Mesendoderm (in vitro differentiated cells): ENCODE results near the gene BTBD16.

ENCODE experiments used
- DNase-seq: peaks from one replicate; pipeline ENCODE4 v3.0.0; 2013
- H2AK5ac ChIP-seq: 2 replicates; pipeline ENCODE4 v1.6.1; 2013; ENCODE audit warnings: low read length, inconsistent platforms
- H2BK120ac ChIP-seq: 2 replicates; pipeline ENCODE4 v1.6.1; 2013; ENCODE audit warnings: low read depth, mild to moderate bottlenecking, low read length, moderate library complexity, mixed read lengths
- H2BK15ac ChIP-seq: replicated peaks from 2 replicates; pipeline ENCODE4 v1.6.1; 2013; ENCODE audit warnings: low read depth, mild to moderate bottlenecking, moderate library complexity
- H2BK5ac ChIP-seq: 2 replicates; pipeline ENCODE4 v1.6.1; 2013; ENCODE audit warnings: low read length, inconsistent platforms
- H3K18ac ChIP-seq: 2 replicates; pipeline ENCODE4 v1.6.1; 2013; ENCODE audit warnings: mild to moderate bottlenecking, low read length, mixed read lengths
- H3K23ac ChIP-seq: one replicate; pipeline ENCODE4 v1.6.1; 2013; ENCODE audit warnings: low read length
- H3K27ac ChIP-seq: 2 replicates; pipeline ENCODE4 v1.5.1; 2013; ENCODE audit warnings: low read depth, mild to moderate bottlenecking, inconsistent platforms, low read length, moderate library complexity
- H3K27me3 ChIP-seq: 2 replicates; pipeline ENCODE4 v1.6.1; 2013; ENCODE audit warnings: low read length, control low read depth, mild to moderate bottlenecking, inconsistent platforms; ENCODE audit not compliant: insufficient read depth, poor library complexity
- H3K36me3 ChIP-seq: 2 replicates; pipeline ENCODE4 v1.6.1; 2013; ENCODE audit warnings: low read length, inconsistent platforms; ENCODE audit not compliant: control insufficient read depth, insufficient read depth
- H3K4ac ChIP-seq: one replicate; pipeline ENCODE4 v1.6.1; 2013; ENCODE audit warnings: low read depth, mild to moderate bottlenecking, low read length, moderate library complexity
- H3K4me1 ChIP-seq: 2 replicates; pipeline ENCODE4 v1.6.1; 2013; ENCODE audit warnings: low read depth, low read length, inconsistent platforms; ENCODE audit not compliant: control insufficient read depth
- H3K4me2 ChIP-seq: 2 replicates; pipeline ENCODE4 v1.6.1; 2013; ENCODE audit warnings: low read length
- H3K4me3 ChIP-seq: 2 replicates; pipeline ENCODE4 v1.5.1; 2013; ENCODE audit warnings: mild to moderate bottlenecking, low read length
- H3K56ac ChIP-seq: one replicate; pipeline ENCODE4 v1.6.1; 2013; ENCODE audit warnings: low read length
- H3K79me1 ChIP-seq: 2 replicates; pipeline ENCODE4 v1.6.1; 2013; ENCODE audit warnings: low read length, inconsistent platforms
- H3K79me2 ChIP-seq: 2 replicates; pipeline ENCODE4 v1.6.1; 2013; ENCODE audit warnings: mild to moderate bottlenecking, low read length; ENCODE audit not compliant: control insufficient read depth, insufficient read depth
- H3K9ac ChIP-seq: 2 replicates; pipeline ENCODE4 v1.6.1; 2013; ENCODE audit warnings: low read length, inconsistent platforms
- H4K5ac ChIP-seq: one replicate; pipeline ENCODE4 v1.6.1; 2013; ENCODE audit warnings: low read length
- H4K8ac ChIP-seq: one replicate; pipeline ENCODE4 v1.6.1; 2013; ENCODE audit warnings: low read depth, mild to moderate bottlenecking, control low read depth, low read length, moderate library complexity
- WGBS: extraction: QIAGEN DNeasy Blood & Tissue Kit; methylation state at CpG from one replicate; pipeline ENCODE4 v1.1.7; 2013; ENCODE audit warnings: low lambda C conversion rate, missing lambda C conversion rate; ENCODE audit not compliant: insufficient coverage; ENCODE audit errors: extremely low coverage; 5-methylcytosine and 5-hydroxymethylcytosine counted together

Gene BTBD16

DNA sequence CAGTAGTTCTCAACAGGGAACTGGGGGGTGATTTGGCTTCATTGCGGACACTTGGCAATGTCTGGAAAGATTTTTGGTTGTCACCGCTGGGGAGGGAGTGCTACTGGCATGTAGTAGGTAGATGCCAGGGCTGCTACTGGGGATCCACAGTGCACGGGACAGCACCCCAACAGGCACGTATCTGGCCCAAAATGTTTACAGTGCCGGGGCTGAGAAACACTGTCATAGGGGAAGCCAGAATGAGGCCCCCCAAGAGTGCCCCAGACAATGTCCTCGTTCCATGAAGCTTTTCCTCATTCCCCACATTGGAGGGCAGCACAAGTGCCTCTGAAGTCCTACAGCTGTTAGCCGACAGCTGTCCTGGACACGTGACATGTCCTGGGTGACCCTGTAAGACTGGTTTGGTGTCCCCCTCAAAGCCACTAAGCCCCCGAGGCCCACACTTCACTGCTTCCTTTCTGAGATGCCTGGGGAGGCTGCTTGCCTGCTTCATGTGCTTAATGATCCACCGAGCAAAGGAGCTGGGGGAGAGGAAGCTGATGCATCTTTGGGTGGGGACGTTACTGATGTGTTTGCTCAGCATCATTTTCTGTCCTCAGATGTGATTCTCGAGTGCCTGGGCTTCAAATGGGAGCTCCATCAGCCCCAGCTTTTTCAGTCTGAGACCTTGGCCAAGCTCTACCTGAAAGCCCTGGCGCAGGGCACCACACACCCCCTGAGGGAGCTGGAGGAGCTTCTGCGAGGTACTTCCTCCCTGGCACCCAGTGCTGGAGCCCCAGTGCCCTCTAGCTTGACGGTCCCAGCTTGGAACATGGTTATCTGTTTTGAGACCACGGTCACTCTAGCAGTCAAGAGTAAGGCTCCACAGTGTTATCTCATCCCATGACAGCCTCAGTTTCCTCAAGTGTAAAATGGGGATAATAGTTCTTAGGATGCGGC is 14.7 kb downstream of the BTBD16 start:
- H3K79me1 ChIP-seq: no peaks in the 10 kb centered on the region
- H2BK120ac ChIP-seq: no peak overlapping the region
- H4K5ac ChIP-seq: no peak overlapping the region
- H3K27ac ChIP-seq: no peak overlapping the region
- no peak overlapping the region for H4K8ac ChIP-seq
- H3K27me3 ChIP-seq: no peaks in the 10 kb centered on the region
- no peak overlapping the region for H3K9ac ChIP-seq
- no peak overlapping the region for H3K56ac ChIP-seq
- no CpG with 5 or more reads among the region's 17 CpGs for WGBS
- no peak overlapping the region for H2BK5ac ChIP-seq
- DNase-seq: no peak
- H3K18ac ChIP-seq: no peak overlapping the region
- peaks cover 2% of the 10 kb centered on the region for H3K4me1 ChIP-seq
- H2AK5ac ChIP-seq: no peak overlapping the region
- no peak overlapping the region for H2BK15ac ChIP-seq
- H3K4ac ChIP-seq: no peak overlapping the region
- H3K36me3 ChIP-seq: no peaks in the 10 kb centered on the region
- no peaks in the 10 kb centered on the region for H3K79me2 ChIP-seq
- H3K23ac ChIP-seq: no peak overlapping the region
- H3K4me2 ChIP-seq: no peak overlapping the region
- no peak overlapping the region for H3K4me3 ChIP-seq

DNA sequence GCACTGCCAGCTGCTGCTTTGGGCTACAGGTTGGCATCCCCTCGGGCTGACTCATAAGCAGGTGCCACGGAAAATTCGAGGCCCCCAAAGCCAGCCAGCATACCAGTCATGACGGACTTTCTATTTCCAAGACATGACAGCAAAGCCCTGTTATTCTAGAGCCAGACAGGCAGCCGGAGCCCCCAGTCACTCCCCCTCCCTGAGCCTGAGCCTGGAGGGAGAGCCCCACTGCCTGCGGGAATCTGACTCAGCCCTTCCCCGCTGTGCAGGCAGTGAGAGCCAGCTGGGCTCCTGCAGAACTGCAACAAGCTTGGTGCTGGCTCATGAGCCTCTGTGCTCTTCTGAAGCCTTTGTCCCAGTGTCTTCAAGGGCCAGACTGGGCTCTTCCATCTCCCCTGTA is 15.8 kb downstream of the BTBD16 start:
- no peak overlapping the region for H2BK5ac ChIP-seq
- no peak overlapping the region for H3K18ac ChIP-seq

GRCh38 chr10:122287570-122287969 is 16.5 kb downstream of the BTBD16 start:
- no peak overlapping the region for H2BK120ac ChIP-seq
- no peak overlapping the region for H3K56ac ChIP-seq
- H3K4ac ChIP-seq: no peak overlapping the region
- no peak overlapping the region for H3K23ac ChIP-seq
- H4K8ac ChIP-seq: no peak overlapping the region
- no peaks in the 10 kb centered on the region for H3K79me1 ChIP-seq
- H3K4me1 ChIP-seq: peaks cover 2% of the 10 kb centered on the region
- H3K9ac ChIP-seq: no peak overlapping the region
- H2BK15ac ChIP-seq: no peak overlapping the region
- H3K4me3 ChIP-seq: no peak overlapping the region
- no peak overlapping the region for H2BK5ac ChIP-seq
- H3K4me2 ChIP-seq: no peak overlapping the region
- H3K79me2 ChIP-seq: no peaks in the 10 kb centered on the region
- no CpG with 5 or more reads among the region's 5 CpGs for WGBS
- no peaks in the 10 kb centered on the region for H3K36me3 ChIP-seq
- H2AK5ac ChIP-seq: no peak overlapping the region
- no peak overlapping the region for H3K18ac ChIP-seq
- H3K27ac ChIP-seq: no peak overlapping the region
- no peaks in the 10 kb centered on the region for H3K27me3 ChIP-seq
- no peak overlapping the region for H4K5ac ChIP-seq
- no peak for DNase-seq

More for the DNA sequence above, 15.8 kb downstream of the BTBD16 start:
- H3K23ac ChIP-seq: no peak overlapping the region
- H3K79me1 ChIP-seq: no peaks in the 10 kb centered on the region
- no peak overlapping the region for H4K5ac ChIP-seq
- no peak overlapping the region for H2BK15ac ChIP-seq
- no peaks in the 10 kb centered on the region for H3K27me3 ChIP-seq
- H4K8ac ChIP-seq: no peak overlapping the region
- no peak overlapping the region for H3K4ac ChIP-seq
- H3K4me2 ChIP-seq: no peak overlapping the region
- no CpG with 5 or more reads among the region's 7 CpGs for WGBS
- peak; percentile 78 for DNase-seq
- H3K79me2 ChIP-seq: no peaks in the 10 kb centered on the region
- no peak overlapping the region for H3K27ac ChIP-seq
- no peaks in the 10 kb centered on the region for H3K36me3 ChIP-seq
- H3K9ac ChIP-seq: no peak overlapping the region
- no peak overlapping the region for H3K56ac ChIP-seq
- H2AK5ac ChIP-seq: no peak overlapping the region
- H3K4me1 ChIP-seq: peaks cover 2% of the 10 kb centered on the region
- no peak overlapping the region for H3K4me3 ChIP-seq
- H2BK120ac ChIP-seq: no peak overlapping the region

GRCh38 chr10:122288262-122288661 is 17.2 kb downstream of the BTBD16 start:
- H2AK5ac ChIP-seq: no peak overlapping the region
- H3K9ac ChIP-seq: no peak overlapping the region
- H3K23ac ChIP-seq: no peak overlapping the region
- no peak overlapping the region for H3K27ac ChIP-seq
- no peak overlapping the region for H2BK15ac ChIP-seq
- no peaks in the 10 kb centered on the region for H3K27me3 ChIP-seq
- WGBS: no CpG with 5 or more reads among the region's 6 CpGs
- no peak overlapping the region for H2BK5ac ChIP-seq
- no peak overlapping the region for H4K5ac ChIP-seq
- no peaks in the 10 kb centered on the region for H3K79me2 ChIP-seq
- DNase-seq: no peak
- H3K18ac ChIP-seq: no peak overlapping the region
- H3K79me1 ChIP-seq: no peaks in the 10 kb centered on the region
- no peak overlapping the region for H3K4ac ChIP-seq
- H3K36me3 ChIP-seq: no peaks in the 10 kb centered on the region
- no peak overlapping the region for H2BK120ac ChIP-seq
- no peak overlapping the region for H3K4me2 ChIP-seq
- no peaks in the 10 kb centered on the region for H3K4me1 ChIP-seq
- no peak overlapping the region for H4K8ac ChIP-seq
- H3K56ac ChIP-seq: no peak overlapping the region
- no peak overlapping the region for H3K4me3 ChIP-seq

DNA sequence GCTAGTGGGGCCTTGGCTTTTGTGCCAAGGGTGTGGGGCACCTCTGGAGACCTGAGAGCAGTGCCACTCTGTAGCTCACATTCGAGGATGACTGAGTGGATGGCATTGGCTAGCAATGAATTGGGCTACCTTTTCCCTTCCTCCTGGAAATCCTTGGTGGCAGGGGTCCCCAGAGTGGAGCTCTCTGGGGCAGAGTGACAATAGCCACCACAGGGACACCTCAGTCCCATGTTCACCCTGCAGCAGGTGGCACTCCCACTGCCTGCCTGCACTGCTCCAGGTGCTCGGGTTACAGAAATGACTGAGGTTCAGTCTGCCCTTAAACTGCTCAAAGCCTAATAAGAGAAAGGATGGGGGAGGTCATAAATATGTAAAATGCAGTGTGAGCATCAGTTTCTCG is 17.8 kb downstream of the BTBD16 start:
- H2BK120ac ChIP-seq: no peak overlapping the region
- H2AK5ac ChIP-seq: no peak overlapping the region
- H3K4me1 ChIP-seq: no peaks in the 10 kb centered on the region
- no peaks in the 10 kb centered on the region for H3K79me2 ChIP-seq
- no peaks in the 10 kb centered on the region for H3K79me1 ChIP-seq
- H4K5ac ChIP-seq: no peak overlapping the region
- no peak overlapping the region for H3K9ac ChIP-seq
- WGBS: no CpG with 5 or more reads among the region's 3 CpGs
- no peak overlapping the region for H2BK5ac ChIP-seq
- H2BK15ac ChIP-seq: no peak overlapping the region
- H3K36me3 ChIP-seq: no peaks in the 10 kb centered on the region
- no peak overlapping the region for H3K27ac ChIP-seq
- H3K4me2 ChIP-seq: no peak overlapping the region
- H3K23ac ChIP-seq: no peak overlapping the region
- no peak overlapping the region for H4K8ac ChIP-seq
- H3K56ac ChIP-seq: no peak overlapping the region
- H3K27me3 ChIP-seq: no peaks in the 10 kb centered on the region
- H3K4ac ChIP-seq: no peak overlapping the region
- no peak for DNase-seq
- H3K4me3 ChIP-seq: no peak overlapping the region
- no peak overlapping the region for H3K18ac ChIP-seq
